GM13976 (cell line): Measurements from ENCODE around the gene TMEM135.
"Not testable (repeated sequence)": the region's sequence is repeated elsewhere in the genome, so short reads cannot be mapped to it uniquely, and the experiment has no call there.

Experiments
- DNase-seq: peaks from one replicate; pipeline ENCODE4 v3.0.0; 2012; ENCODE audit warnings: low spot score
- in situ Hi-C: fragments of 300-500 bp; cut with MboI; formaldehyde crosslinking; loops from one replicate; pipeline ENCODE4 v1.12.0; 2022; ENCODE audit warnings: low sequenced_read_pairs, mixed read lengths, inconsistent platforms; ENCODE audit not compliant: unreplicated experiment
- TF ChIP-seq, protein P1 (sequence below): IDR thresholded peaks from 2 replicates; pipeline ENCODE4 v1.5.1; 2012; ENCODE audit warnings: borderline replicate concordance, mild to moderate bottlenecking; ENCODE audit not compliant: insufficient read depth; ENCODE audit errors: extremely low read depth, missing control alignments, control extremely low read depth

Gene TMEM135

DNA sequence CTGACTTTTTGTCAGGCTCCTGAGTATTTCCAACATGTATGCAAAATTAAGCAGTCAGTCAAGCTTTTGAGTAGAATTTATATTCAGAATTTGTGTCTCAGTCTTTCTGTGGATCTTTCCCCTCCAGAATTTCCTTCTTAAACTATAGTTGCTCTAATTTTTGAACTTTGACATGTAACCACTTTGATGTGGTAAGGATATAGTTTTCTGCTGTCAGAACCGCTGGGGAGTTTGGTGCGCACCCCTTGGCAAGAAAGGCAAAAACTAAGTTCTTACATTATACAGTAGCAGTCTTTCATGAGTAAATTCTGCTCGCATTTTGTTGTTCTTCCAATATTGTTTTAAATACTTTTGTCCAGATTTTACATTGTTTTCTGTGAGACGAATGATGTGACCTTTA is 105.9 kb downstream of the TMEM135 start:
- in situ Hi-C loops = no loop called here
- no peak for DNase-seq
- TF ChIP-seq, protein P1, sequence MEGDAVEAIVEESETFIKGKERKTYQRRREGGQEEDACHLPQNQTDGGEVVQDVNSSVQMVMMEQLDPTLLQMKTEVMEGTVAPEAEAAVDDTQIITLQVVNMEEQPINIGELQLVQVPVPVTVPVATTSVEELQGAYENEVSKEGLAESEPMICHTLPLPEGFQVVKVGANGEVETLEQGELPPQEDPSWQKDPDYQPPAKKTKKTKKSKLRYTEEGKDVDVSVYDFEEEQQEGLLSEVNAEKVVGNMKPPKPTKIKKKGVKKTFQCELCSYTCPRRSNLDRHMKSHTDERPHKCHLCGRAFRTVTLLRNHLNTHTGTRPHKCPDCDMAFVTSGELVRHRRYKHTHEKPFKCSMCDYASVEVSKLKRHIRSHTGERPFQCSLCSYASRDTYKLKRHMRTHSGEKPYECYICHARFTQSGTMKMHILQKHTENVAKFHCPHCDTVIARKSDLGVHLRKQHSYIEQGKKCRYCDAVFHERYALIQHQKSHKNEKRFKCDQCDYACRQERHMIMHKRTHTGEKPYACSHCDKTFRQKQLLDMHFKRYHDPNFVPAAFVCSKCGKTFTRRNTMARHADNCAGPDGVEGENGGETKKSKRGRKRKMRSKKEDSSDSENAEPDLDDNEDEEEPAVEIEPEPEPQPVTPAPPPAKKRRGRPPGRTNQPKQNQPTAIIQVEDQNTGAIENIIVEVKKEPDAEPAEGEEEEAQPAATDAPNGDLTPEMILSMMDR = no peak

DNA sequence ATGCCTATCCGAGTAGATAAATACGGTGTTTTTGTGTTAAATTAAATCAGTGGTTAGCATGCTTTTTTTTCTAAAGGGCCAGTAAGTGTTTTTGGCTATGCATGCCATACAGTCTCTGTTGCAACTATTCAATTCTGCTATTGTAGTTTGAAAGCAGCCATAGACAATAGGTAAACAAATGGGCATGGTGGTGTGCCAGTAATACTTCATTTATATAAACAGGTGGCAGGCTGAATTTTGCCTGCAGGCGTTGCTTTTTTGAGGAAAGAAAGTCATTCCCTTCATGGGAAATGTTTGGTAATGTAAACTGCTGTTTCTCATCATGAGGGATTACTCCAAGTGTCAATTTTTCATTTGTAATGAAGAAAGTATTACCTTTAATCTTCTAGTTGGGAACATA is 106.5 kb downstream of the TMEM135 start:
- TF ChIP-seq, protein P1 = no peak
- DNase-seq = no peak

DNA sequence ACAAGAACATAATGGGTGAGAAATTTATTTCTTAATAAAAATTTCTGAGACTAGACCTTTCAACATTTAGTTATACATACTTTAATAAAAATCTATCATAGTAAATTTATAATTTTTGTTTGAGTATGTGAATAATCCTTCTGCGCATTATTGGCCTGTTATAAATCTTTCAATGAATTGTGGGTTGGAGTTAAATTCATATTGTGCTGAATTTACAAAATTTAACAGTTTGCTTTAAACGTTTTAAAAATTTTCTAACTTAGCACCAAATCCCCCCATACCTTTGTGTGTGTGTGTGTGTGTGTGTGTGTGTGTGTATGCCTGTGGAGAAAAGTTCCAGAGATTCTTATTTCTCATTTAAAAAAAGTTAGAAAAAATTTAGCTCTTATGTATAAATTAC is 111.0 kb downstream of the TMEM135 start:
- DNase-seq = no peak
- TF ChIP-seq, protein P1 = no peak
- in situ Hi-C loops = no loop called here

More for the DNA sequence above, 106.5 kb downstream of the TMEM135 start:
- in situ Hi-C loops = no loop called here

DNA sequence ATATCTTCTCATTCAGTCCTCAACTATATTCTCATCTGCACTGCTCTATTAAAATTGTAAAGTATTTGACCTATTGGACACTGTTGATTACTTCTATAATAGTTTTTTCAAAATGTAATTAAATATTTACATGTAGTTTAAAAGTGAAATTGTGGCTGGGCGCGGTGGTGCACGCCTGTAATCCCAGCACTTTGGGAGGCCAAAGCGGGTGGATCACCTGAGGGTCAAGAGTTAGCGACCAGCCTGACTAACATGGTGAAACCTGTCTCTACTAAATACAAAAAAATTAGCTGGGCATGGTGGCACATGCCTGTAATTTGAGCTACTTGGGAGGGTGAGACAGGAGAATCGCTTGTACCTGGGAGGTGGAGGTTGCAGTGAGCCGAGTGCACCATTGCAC is 112.0 kb downstream of the TMEM135 start:
- DNase-seq, in situ Hi-C loops: not testable (repeated sequence)

DNA sequence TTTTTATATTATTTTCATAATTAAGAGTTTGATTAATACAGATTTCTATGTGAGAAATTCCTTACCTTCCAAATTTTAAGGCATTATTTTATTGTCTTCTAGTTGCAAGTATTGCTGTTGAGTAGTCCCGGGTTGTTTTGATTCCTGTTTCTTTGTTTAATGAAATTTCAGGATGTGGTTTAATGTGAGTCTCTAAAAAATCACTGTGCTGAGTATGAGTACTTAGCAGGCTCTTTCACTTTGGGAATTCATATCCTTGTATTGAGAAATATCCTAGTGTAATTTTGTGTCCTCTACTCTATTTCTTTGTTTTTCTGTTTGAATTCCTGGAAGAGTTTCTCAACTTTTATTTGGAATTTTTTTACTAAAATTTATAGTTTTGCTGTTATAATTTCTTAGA is 113.2 kb downstream of the TMEM135 start:
- no peak for DNase-seq
- in situ Hi-C loops = no loop called here
- TF ChIP-seq, protein P1 = no peak

DNA sequence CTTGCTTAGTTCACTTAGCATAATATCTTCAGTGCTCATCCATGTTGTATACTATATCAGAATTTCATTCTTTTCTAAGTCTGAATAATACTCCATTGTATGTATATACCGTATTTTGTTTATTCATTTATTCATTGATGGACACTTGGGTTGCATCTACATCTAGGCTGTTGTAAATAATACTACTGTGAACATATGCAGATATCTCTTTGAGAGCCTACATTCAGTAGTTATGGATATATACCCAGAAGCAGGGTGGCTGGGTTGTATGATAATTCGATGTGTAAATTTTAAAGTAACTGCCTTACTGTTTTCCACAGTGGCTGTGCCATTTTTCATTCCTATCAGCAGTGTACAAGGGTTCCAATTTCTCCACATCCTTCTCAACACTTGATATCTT is 116.5 kb downstream of the TMEM135 start:
- in situ Hi-C loops = no loop called here
- DNase-seq = no peak
- TF ChIP-seq, protein P1 = no peak

DNA sequence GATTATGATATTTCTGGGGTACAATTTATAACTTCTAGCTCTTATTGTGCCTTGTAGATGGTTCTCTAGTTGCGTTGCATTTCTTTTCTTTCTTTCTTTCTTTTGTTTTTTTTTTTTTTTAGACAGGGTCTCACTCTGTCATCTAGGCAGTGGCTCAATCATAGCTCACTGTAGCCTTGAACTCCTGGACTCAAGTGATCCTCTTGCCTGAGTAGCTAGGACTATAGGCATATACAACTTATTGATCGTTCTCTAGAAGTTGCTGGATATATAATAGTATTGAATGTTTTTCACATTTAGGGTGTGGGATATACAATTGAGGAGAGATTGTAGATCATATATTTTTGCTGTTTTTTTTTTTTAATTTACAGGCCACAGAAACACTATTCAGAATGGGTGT is 119.2 kb downstream of the TMEM135 start:
- TF ChIP-seq, protein P1 = no peak
- in situ Hi-C loops = no loop called here

DNA sequence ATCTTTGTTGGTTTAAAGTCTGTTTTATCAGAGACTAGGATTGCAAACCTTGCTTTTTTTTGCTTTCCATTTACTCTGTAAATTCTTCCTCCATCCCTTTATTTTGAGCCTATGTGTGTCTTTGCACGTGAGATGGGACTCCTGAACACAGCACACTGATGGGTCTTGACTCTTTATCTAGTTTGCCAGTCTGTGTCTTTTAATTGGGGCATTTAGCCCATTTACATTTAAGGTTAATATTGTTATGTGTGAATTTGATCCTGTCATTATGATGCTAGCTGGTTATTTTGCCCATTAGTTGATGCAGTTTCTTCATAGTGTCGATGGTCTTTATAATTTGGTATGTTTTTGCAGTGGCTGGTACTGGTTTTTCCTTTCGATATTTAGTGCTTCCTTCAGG is 131.3 kb downstream of the TMEM135 start:
- DNase-seq, in situ Hi-C loops: not testable (repeated sequence)

More for the DNA sequence above, 119.2 kb downstream of the TMEM135 start:
- DNase-seq = no peak
